Measurements from ENCODE around the gene SPNS2. TPM values are rescaled to one million over a fixed set of nuclear protein-coding genes. Genes with fewer than 3 reads are reported as not detected.

Gene SPNS2
- polyA plus RNA-seq, 1 of the 3 experiments (the other 2 are of a cell fraction) = 0.08 TPM

DNA sequence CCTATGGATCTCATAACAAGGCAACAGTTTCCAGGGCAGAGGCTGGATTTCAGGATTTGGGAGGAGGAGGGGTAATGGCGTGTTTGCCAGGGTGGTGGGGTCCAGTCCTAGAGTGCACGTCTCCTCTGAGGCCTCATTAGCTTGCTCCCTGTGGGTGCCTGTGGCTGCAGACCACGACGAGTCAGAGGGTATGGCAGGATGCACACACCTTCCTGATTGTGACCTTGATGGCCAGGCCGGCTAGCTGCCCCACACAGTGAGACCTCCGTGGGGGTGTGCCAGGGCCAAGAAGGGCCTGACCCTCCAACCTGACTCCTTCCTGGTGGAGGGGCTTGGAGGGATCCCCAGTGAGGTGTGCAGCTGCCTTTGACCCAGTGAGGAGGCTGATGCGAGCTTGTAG, 81.6 kb downstream of the SPNS2 start:
- Histone ChIP-seq H3K9ac (no peak overlapping the region), H3K9me2 (no peaks in the 10 kb centered on the region), H3K4me2 (no peak overlapping the region), H3K79me2 (ENCODE audit: insufficient read depth) (no peaks in the 10 kb centered on the region), H3F3A (replicated peaks; ENCODE audit: insufficient read depth) (no peaks in the 10 kb centered on the region), H3K9me3 (no peaks in the 10 kb centered on the region), H3K4me1 (ENCODE audit: control insufficient read depth in 1 of 2, insufficient read depth in 2 of 2, low read depth in 1 of 2, low read length in 1 of 2) (peaks cover 0 to 4% of the 10 kb centered on the region in 2 experiments; a peak in 1 of 4 replicates), H3K36me3 (replicated peaks in 1 of 2; ENCODE audit: control insufficient read depth in 1 of 2, insufficient read depth in 2 of 2, low read length in 1 of 2) (no peaks in the 10 kb centered on the region), H3K27me3 (ENCODE audit: insufficient read depth) (peaks cover 32% of the 10 kb centered on the region), H3K4me3 (ENCODE audit: low read depth in 2 of 2, low read length in 1 of 2) (no peak overlapping the region), H4K20me1 (ENCODE audit: insufficient read depth) (no peaks in the 10 kb centered on the region), H2AFZ (ENCODE audit: low read depth) (no peak overlapping the region), H3K27ac (ENCODE audit: low read depth in 2 of 2, low read length in 1 of 2) (no peak overlapping the region)
- no peak for TF ChIP-seq REST (IDR thresholded peaks at IDR 0.05; ENCODE audit: low read depth, low read length)
- TF ChIP-seq NRF1 (IDR thresholded peaks at IDR 0.05; ENCODE audit: low read depth, low read length) = no peak
- no peak for TF ChIP-seq TCF12 (IDR thresholded peaks at IDR 0.05)
- no peak for TF ChIP-seq RFX5 (IDR thresholded peaks at IDR 0.05; ENCODE audit: low read length)
- no peak for TF ChIP-seq MEF2A (IDR thresholded peaks at IDR 0.05; ENCODE audit: borderline replicate concordance, low read depth)
- no peak for TF ChIP-seq GATA2 (CRISPR knock-in tag; IDR thresholded peaks at IDR 0.05)
- no peak for DNase-seq
- ChIA-PET POLR2A (no interaction called here), CTCF (interaction anchor here (1.0 to 6.8 kb wide), 4 partner anchors 12 to 56 kb away, joined by 3 to 74 read pairs (median 8); no protein-coding TSS in a partner anchor)
- 35% methylated on average over 7 of the region's 7 CpGs for WGBS (ENCODE audit: low lambda C conversion rate)

DNA sequence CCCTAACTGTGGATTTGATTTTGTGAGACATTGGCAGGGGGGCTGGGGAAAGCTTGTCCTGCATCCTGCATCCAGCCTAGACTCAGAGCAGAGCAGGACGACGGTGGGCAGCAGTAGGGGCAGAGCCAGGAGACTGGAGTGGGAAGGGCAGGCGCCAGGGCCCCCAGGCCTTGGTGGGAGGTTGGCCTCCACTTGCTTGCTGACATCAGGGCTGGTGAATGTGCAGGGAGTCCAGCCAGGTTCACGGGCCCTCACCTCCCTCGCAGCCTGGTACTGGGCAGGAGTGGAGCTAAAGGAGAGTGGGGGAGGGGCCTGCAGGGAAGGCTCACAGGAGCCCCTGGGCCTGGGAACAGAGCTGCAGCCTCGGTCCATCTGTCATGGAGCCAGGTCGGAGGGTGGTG, 83.4 kb downstream of the SPNS2 start:
- Histone ChIP-seq H4K20me1 (ENCODE audit: insufficient read depth) (no peaks in the 10 kb centered on the region), H3K4me1 (ENCODE audit: control insufficient read depth in 1 of 2, insufficient read depth in 2 of 2, low read depth in 1 of 2, low read length in 1 of 2) (peaks cover 0 to 6% of the 10 kb centered on the region in 2 experiments; a peak in 1 of 4 replicates), H3K4me2 (no peak overlapping the region), H3K27me3 (ENCODE audit: insufficient read depth) (peaks cover 49% of the 10 kb centered on the region), H3K9me2 (no peaks in the 10 kb centered on the region), H3K4me3 (ENCODE audit: low read depth in 2 of 2, low read length in 1 of 2) (no peak overlapping the region), H3K79me2 (ENCODE audit: insufficient read depth) (no peaks in the 10 kb centered on the region), H3F3A (replicated peaks; ENCODE audit: insufficient read depth) (no peaks in the 10 kb centered on the region), H3K9me3 (no peaks in the 10 kb centered on the region), H3K27ac (ENCODE audit: low read depth in 2 of 2, low read length in 1 of 2) (no peak overlapping the region), H3K36me3 (replicated peaks in 1 of 2; ENCODE audit: control insufficient read depth in 1 of 2, insufficient read depth in 2 of 2, low read length in 1 of 2) (no peaks in the 10 kb centered on the region), H3K9ac (no peak overlapping the region), H2AFZ (ENCODE audit: low read depth) (no peak overlapping the region)
- 27% methylated on average over 4 of the region's 7 CpGs for WGBS (ENCODE audit: low lambda C conversion rate)
- CTCF ChIA-PET = interaction anchor here (1.0 to 6.8 kb wide), 4 partner anchors 14 to 321 kb away, joined by 3 to 74 read pairs (median 8); no protein-coding TSS in a partner anchor
- POLR2A ChIA-PET = no interaction called here
- DNase-seq = no peak
- TF ChIP-seq SMC3 (IDR thresholded peaks at IDR 0.05; ENCODE audit: low read depth, low read length) (no peak), CTCF (IDR thresholded peaks at IDR 0.05) (no peak), GABPA (IDR thresholded peaks at IDR 0.05; ENCODE audit: low read depth) (no peak), MXI1 (IDR thresholded peaks at IDR 0.05; ENCODE audit: low read depth, low read length) (no peak), PBX3 (IDR thresholded peaks at IDR 0.05) (no peak), REST (IDR thresholded peaks at IDR 0.05; ENCODE audit: low read depth, low read length) (no peak), EP300 (IDR thresholded peaks at IDR 0.05; ENCODE audit: borderline replicate concordance in 1 of 2, low read depth in 1 of 2, low read length in 1 of 2) (no peak)
- TF ChIP-seq, protein P1, sequence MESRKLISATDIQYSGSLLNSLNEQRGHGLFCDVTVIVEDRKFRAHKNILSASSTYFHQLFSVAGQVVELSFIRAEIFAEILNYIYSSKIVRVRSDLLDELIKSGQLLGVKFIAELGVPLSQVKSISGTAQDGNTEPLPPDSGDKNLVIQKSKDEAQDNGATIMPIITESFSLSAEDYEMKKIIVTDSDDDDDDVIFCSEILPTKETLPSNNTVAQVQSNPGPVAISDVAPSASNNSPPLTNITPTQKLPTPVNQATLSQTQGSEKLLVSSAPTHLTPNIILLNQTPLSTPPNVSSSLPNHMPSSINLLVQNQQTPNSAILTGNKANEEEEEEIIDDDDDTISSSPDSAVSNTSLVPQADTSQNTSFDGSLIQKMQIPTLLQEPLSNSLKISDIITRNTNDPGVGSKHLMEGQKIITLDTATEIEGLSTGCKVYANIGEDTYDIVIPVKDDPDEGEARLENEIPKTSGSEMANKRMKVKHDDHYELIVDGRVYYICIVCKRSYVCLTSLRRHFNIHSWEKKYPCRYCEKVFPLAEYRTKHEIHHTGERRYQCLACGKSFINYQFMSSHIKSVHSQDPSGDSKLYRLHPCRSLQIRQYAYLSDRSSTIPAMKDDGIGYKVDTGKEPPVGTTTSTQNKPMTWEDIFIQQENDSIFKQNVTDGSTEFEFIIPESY (IDR thresholded peaks at IDR 0.05; ENCODE audit: borderline replicate concordance, low read depth) = no peak

Data from SK-N-SH (cell line).